GM18505 (cell line): ENCODE data around the gene ACOT11.
"Not testable (repeated sequence)": the region's sequence is repeated elsewhere in the genome, so short reads cannot be mapped to it uniquely, and the experiment has no call there.

ENCODE experiments used
- ATAC-seq: cut with Tn5 transposase; IDR thresholded peaks from one replicate; pipeline ENCODE4 v1.9.1; 2021; ENCODE audit not compliant: unreplicated experiment
- POLR2A ChIP-seq: IDR thresholded peaks from 4 replicates; pipeline ENCODE4 v1.6.1; 2011; ENCODE audit warnings: borderline replicate concordance; ENCODE audit not compliant: insufficient read depth, insufficient read length; ENCODE audit errors: extremely low read depth

The ACOT11 gene

GRCh38 chr1:54547601-54548388 lies at the start of gene ACOT11:
ACOT11 (plus strand) TSS chr1:54548228; CDS start chr1:54548310, 82 bp downstream.
- TF ChIP-seq POLR2A: no peak
- no peak for ATAC-seq

DNA sequence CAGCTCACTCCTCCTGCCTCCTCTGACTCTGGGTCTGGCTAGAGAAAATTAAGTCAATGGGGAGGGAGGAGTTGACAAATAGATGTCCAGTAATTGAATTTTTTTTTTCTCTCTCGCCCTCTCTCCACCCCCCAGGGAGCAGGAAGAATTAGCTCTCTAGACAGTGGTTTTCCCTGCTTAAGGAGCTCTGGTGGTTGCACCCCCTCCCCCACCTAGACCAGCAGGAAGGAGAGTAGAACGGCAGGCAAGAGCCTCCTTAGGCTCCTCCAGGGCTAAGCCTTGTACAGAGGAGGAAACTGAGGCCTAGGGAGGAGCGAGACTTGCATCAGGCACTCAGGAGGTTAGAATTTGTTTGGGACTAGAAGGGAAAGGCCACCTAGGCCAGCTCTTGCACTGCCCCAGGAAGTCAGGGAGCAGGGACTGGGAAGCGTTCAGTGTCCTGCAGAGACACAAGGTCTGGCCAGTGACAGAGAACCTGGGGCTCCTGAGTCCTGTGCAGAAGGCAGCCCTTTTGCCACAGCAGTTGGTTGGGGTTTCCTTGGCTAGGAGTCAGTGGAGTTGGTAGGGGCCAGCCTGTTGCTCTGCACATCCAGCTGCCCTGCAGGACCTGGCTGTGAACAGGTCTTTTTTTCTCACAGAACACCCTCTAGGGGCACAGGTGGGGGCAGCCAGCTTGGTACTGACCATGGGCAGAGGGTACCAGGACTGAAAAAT lies 49.5 kb upstream of the ACOT11 start:
- ATAC-seq: no peak
- TF ChIP-seq POLR2A: no peak

DNA sequence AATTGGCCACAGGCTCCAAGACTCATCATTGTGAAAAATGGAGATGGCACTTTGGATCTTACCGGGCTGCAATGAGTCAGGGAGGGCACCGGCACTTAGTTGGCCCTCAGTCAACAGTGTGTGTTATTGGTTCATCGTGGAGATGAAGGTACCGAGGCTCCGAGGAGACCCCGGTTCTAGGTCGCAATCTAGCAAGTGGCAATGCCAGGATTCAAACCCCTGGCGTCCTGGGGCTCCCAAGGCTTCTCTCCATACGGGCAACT lies 49.0 kb upstream of the ACOT11 start:
- no peak for ATAC-seq
- TF ChIP-seq POLR2A: no peak

DNA sequence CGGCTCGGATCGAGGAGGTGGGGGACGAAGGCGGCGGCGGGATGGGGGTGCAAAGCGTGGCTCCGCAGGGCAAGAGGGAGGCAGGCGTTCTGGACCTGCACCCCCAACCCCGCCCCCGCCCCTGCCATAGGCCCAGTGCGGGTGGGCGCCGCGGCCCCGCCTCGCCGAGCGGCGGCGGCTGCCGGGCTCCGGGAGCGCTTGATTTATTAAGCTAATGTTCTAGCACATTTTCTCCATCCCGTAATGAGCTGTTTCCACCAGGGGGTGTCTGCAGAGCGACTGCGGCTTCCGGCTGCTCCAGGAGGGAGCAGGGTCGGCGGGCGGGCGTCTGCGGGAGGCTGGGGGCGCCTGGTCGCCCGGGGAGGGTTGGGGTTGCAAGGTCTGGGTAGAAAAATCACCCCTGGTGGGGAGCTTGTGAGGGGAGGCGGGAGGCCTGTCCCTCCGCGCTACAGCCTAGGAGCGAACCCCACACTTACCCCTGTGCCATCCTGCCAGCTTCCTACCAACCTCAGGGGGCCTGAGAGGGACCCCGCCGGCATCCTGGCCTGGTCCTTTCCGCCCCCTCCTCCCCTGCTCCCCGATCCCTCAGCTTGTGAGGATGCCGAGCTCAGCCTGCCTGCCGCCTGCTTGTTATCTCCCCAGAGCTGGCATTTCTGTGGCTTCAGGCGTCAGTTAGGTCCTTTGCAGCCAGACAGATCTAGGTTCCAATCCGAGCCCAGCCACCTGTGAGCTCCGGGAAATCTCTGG lies 48.5 kb upstream of the ACOT11 start:
- no peak for ATAC-seq
- no peak for TF ChIP-seq POLR2A

- TF ChIP-seq POLR2A: no peak
- no peak for ATAC-seq
Observed at GRCh38 chr1:54500107-54500431, 48.0 kb upstream of the ACOT11 start.

DNA sequence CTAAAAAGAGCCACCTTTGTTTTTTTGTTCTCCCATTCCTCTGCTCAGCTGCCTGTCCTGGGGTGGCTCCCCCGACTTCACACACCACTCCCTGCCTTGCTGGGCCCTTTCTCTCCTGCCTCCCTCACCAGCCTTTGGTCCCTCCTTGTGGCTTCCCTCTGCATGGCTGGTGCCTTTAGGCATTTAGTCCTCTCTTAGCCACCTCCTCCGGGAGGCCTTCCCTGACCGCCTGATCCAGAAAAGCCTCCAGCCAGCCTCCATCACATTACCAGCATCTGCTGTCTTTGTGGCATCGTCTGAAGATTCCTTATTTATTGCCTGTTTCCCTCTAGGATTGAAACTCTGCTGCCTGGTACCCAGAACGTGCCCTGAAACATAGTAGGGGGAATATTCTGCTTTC lies 46.2 kb upstream of the ACOT11 start:
- TF ChIP-seq POLR2A: no peak

GRCh38 chr1:54502342-54502741 lies 45.7 kb upstream of the ACOT11 start:
- ATAC-seq: no peak

More for the DNA sequence above, 46.2 kb upstream of the ACOT11 start:
- ATAC-seq: no peak

DNA sequence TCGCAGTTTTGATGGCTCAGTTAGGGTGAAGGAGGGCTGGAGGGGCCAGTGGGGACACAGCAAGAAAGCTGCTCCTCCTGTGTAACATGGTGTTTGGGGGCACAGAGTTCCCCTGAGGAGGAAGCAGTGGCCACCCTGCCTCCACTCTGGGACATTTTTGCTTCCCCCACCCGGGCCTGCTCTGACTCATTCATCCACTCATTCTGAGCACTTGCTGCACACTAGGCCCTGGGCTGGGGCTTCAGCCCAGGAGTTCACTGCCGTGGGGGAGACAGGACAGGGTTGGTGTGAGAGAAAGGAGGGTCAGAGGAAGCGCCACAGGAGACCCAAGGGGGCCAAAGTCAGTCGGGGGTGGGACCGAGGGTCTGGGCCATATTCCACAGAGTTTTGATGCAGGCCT lies 41.4 kb upstream of the ACOT11 start:
- TF ChIP-seq POLR2A: no peak
- ATAC-seq: no peak

More at GRCh38 chr1:54502342-54502741, 45.7 kb upstream of the ACOT11 start:
- TF ChIP-seq POLR2A: no peak

- no peak for TF ChIP-seq POLR2A
- ATAC-seq: no peak
Observed at GRCh38 chr1:54507033-54507870, 40.8 kb upstream of the ACOT11 start.

DNA sequence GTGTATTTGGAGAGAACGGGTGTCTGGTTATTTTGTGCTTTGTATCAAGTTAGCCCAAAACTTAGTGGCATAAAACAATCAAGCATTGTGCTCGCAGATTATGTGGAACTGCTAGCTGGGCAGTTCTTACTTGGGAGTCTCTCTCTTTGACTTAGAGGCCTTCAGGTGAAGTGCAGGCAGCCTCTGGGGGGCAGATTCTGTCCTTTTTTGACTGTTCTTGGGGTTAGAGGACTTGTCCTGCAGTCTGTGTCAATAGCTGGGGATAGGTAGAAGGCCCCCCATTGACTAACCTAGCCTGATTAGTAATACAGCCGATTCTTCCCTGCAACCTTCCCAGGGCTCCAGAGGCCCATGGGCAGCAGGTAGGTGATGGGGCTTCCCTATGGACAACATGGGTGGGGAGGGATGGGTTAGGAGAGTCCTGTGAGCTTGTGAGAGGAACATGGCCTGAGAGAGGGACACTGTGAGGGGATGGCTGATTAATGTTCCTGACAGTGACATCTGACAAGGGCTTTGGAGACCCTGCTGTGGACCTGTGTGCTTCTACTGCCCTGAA lies 37.2 kb upstream of the ACOT11 start:
- no peak for TF ChIP-seq POLR2A
- no peak for ATAC-seq

GRCh38 chr1:54513921-54514580 lies 34.0 kb upstream of the ACOT11 start:
- ATAC-seq: not testable (repeated sequence)

GRCh38 chr1:54516249-54516920 lies 31.6 kb upstream of the ACOT11 start:
- no peak for TF ChIP-seq POLR2A
- ATAC-seq: no peak
